Measurements from ENCODE around the gene TMEM100.

TMEM100 gene

GRCh38 chr17:55689672-55690071 is 33.0 kb downstream of the TMEM100 start:
- no peak overlapping the region for H3K4me3 ChIP-seq (ENCODE audit: low read depth, low read length)
- no peak for TF ChIP-seq CTCF (conservative IDR thresholded peaks at IDR 0.05; ENCODE audit: low read depth, low read length)
- no peak for DNase-seq (ENCODE audit: low read depth)

GRCh38 chr17:55688057-55688456 is 34.6 kb downstream of the TMEM100 start:
- H3K4me3 ChIP-seq (ENCODE audit: low read depth, low read length): no peak overlapping the region
- DNase-seq (ENCODE audit: low read depth): no peak
- no peak for TF ChIP-seq CTCF (conservative IDR thresholded peaks at IDR 0.05; ENCODE audit: low read depth, low read length)

GRCh38 chr17:55687037-55687436 is 35.6 kb downstream of the TMEM100 start:
- DNase-seq (ENCODE audit: low read depth): no peak
- TF ChIP-seq CTCF (conservative IDR thresholded peaks at IDR 0.05; ENCODE audit: low read depth, low read length): no peak
- no peak overlapping the region for H3K4me3 ChIP-seq (ENCODE audit: low read depth, low read length)

- no peak for DNase-seq (ENCODE audit: low read depth)
- H3K4me3 ChIP-seq (ENCODE audit: low read depth, low read length): no peak overlapping the region
- no peak for TF ChIP-seq CTCF (conservative IDR thresholded peaks at IDR 0.05; ENCODE audit: low read depth, low read length)
These were observed 38.9 kb downstream of the TMEM100 start for GRCh38 chr17:55683550-55684315.

GRCh38 chr17:55681342-55681700 is 41.3 kb downstream of the TMEM100 start:
- H3K4me3 ChIP-seq (ENCODE audit: low read depth, low read length): no peak overlapping the region
- TF ChIP-seq CTCF (conservative IDR thresholded peaks at IDR 0.05; ENCODE audit: low read depth, low read length): no peak
- no peak for DNase-seq (ENCODE audit: low read depth)

GRCh38 chr17:55680686-55681341 is 41.9 kb downstream of the TMEM100 start:
- no peak for DNase-seq (ENCODE audit: low read depth)
- no peak for TF ChIP-seq CTCF (conservative IDR thresholded peaks at IDR 0.05; ENCODE audit: low read depth, low read length)
- H3K4me3 ChIP-seq (ENCODE audit: low read depth, low read length): no peak overlapping the region

- DNase-seq (ENCODE audit: low read depth): no peak
- no peak overlapping the region for H3K4me3 ChIP-seq (ENCODE audit: low read depth, low read length)
- TF ChIP-seq CTCF (conservative IDR thresholded peaks at IDR 0.05; ENCODE audit: low read depth, low read length): no peak
These were observed 45.2 kb downstream of the TMEM100 start for GRCh38 chr17:55677446-55677845.
